ENCODE results near the gene HTR7. TPM values are rescaled to one million over a fixed set of nuclear protein-coding genes. Genes with fewer than 3 reads are reported as not detected.
A peak's percentile ranks its signal among the peaks of the same experiment; 100 is the strongest.

The HTR7 gene
- total RNA-seq, 1 experiment from 2014 or later = 34.3 TPM

DNA sequence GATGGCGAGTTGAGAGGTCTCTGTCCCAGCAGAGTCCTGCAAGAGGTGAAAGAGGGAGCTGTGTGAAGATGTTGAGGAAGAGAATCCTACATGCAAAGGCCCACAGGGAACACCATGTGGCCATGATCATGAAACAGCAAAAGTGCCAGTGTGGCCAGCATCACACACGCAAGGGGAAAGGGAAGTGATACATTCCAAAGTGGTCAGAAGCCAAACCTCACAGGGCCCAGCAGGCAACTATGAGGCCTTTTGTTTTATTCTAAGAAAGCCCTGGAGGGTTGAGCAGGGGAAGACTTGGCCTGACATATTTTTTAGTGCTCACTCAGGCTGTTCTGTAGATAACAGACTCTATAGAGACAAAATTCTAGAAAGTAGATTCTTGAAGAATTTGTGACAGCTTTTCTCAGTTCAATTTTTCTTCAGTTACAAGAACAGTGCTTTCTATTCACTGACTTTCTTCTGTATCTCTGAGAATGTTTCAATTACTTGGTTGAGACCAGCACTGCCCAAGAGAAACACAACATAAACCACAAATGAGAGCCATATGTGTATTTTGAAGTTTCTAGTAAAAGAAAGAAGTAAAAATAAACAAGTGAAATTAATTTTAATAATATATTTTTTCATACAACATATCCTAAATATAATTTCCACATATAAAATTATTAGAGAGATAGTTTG is 82.3 kb downstream of the HTR7 start:
- DNase-seq = no peak
- Histone ChIP-seq H3K36me3 (replicated peaks; ENCODE audit: control insufficient read depth, insufficient read depth, low read length) (no peaks in the 10 kb centered on the region), H3K27me3 (ENCODE audit: control insufficient read depth, insufficient read depth, low read length) (no peaks in the 10 kb centered on the region), H3K4me3 (ENCODE audit: insufficient read depth, low read depth, low read length) (no peak overlapping the region)

DNA sequence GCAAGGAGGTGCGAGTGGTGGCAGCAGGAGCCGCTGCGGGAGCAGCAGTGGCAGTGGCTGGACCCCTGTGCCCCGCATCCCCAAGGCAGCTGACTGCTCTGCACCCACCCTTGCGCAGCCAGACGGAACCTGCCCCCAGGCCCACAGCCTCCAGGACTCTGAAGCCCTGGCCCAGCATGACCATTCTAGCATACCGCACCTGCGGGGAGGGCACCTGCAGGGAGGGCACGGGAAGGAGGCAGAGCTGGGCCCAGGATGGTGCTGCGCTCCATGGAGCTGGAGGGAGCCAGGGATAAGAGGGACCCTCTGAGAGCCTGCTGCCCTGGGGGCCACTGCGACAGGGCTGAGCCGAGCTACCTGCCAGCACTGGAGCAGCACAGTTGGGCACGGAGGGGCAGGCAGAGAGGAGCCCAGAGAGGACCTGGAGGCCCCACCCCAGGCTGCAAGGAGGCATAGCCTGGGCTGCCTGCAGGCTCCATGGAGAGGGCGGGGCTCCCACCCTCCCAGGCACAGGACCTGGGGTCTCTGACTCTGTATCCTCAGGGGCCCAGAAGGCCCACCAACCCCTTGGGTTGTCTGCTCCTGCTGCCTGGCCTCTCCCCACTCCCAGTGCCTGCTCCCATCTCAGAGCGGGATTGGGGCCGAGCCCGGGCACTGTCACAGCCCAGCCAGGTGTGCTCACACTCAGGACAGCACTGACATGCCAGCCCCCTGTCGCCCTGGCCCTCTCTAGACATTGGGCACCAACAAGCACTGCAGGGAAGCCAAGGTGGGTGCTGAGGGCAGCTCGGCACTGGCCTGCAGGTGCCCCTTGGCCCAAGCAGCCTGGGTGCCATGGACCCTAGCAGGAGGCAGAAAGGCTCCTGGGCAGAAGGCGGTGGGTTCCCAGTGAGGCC is 87.6 kb downstream of the HTR7 start:
- Histone ChIP-seq H3K4me3 (ENCODE audit: insufficient read depth, low read depth, low read length) (no peak overlapping the region), H3K27me3 (ENCODE audit: control insufficient read depth, insufficient read depth, low read length) (no peaks in the 10 kb centered on the region), H3K36me3 (replicated peaks; ENCODE audit: control insufficient read depth, insufficient read depth, low read length) (no peaks in the 10 kb centered on the region)
- peak; percentile 46 for DNase-seq

DNA sequence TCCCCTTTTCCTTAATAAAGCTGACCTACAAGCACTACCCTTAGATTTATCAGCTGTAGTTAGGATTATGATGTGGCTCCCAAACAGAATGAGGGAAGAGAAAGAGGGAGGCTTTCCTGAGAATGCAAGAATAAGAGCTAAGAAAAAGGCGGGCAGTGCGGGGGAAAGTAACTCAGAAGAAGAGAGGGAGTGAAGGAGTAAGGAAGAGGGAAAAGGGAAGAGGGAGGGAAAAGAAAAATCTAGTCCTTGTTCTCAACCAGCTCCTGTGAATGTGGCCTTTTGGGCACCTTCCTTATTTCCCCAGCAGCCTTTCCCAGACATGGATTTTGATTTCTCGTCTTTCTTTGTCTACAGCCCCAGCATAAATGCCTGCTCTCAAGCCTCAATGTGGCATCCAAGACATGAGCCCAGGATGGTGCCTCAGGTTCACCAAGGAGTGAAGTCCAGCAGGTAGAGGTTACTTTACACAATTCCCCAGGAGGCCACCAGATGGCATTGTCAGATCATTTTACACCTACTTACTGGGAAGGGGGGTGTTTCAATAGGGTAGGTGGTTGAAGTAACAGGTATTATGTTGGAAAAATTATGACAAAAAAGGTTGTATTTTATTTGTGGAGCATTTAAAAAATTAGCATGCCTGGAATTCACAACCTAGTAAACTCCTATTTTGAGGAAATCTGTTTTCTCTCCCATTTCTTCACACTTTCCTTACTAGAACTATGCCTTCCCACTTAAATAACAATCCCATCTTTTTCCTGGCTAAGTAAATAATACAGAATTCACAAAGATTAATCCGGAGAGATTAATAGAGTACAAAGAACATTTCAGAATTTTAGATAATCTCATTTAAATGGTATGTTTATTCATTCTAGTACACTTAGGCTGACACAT is 106.5 kb downstream of the HTR7 start:
- Histone ChIP-seq H3K27me3 (ENCODE audit: control insufficient read depth, insufficient read depth, low read length) (no peaks in the 10 kb centered on the region), H3K36me3 (replicated peaks; ENCODE audit: control insufficient read depth, insufficient read depth, low read length) (no peaks in the 10 kb centered on the region), H3K4me3 (ENCODE audit: insufficient read depth, low read depth, low read length) (no peak overlapping the region)
- peak; percentile 59 for DNase-seq

DNA sequence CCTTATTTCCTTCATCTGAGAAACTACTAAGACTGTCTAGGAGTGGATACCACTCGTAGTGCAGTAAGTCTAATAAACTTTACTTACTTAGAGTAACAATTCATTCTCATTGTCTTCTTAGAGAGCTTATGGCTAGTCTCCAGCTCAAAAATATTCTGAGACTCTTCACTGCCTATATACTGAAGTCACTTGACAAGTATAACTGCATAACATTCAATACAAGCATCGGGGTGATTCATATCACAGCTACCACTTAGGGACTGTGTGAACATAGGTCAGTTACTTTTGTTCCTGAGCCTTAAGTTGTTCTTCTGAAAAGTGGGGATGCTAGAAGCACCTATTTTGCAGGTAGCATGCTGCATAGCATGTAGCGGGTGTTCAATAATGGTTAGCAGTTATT is 111.0 kb downstream of the HTR7 start:
- no peak overlapping the region for H3K4me3 ChIP-seq (ENCODE audit: insufficient read depth, low read depth, low read length)
- no peak for DNase-seq
- H3K27me3 ChIP-seq (ENCODE audit: control insufficient read depth, insufficient read depth, low read length) = no peaks in the 10 kb centered on the region
- no peaks in the 10 kb centered on the region for H3K36me3 ChIP-seq (replicated peaks; ENCODE audit: control insufficient read depth, insufficient read depth, low read length)

DNA sequence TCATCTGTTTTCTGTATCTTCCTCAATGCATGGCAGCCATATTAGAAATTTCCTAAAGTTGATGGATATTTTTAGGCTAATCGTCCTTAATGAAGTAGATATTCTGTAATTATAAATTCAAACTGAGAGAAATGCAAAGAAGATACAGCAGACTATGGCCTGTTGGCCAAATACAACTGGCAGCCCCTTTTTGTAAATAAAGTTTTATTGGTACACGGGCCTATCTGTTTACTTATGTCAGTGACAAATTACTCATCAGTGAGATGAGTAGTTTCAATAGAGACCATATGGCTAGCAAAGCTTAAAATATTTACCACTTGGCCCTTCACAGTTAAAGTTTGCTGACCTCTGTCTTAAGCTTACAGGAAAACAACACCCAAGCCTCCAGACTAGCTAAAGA is 112.3 kb downstream of the HTR7 start:
- DNase-seq = no peak
- H3K27me3 ChIP-seq (ENCODE audit: control insufficient read depth, insufficient read depth, low read length) = no peaks in the 10 kb centered on the region

DNA sequence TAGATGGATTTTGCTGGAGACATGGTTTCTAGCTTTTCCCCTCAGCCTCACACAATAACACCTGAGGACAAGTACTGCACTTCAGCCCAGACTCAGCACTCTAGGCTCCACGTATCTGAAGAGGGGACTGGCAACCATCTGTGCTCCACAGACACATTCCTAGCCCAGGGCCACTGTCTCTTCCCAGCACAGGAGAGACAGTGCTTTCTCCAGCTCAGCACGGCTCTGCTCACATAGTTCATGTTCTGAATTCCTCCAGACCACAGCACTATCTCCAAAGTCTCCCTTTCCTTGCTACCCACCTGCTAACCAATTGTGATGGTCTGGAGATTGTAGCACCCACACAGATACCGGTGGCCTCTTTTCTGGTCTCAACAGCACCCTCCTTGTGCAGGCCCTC is 114.5 kb downstream of the HTR7 start:
- Histone ChIP-seq H3K27me3 (ENCODE audit: control insufficient read depth, insufficient read depth, low read length) (no peaks in the 10 kb centered on the region), H3K36me3 (replicated peaks; ENCODE audit: control insufficient read depth, insufficient read depth, low read length) (no peaks in the 10 kb centered on the region), H3K4me3 (ENCODE audit: insufficient read depth, low read depth, low read length) (no peak overlapping the region)
- no peak for DNase-seq

More for the DNA sequence above, 112.3 kb downstream of the HTR7 start:
- Histone ChIP-seq H3K36me3 (replicated peaks; ENCODE audit: control insufficient read depth, insufficient read depth, low read length) (no peaks in the 10 kb centered on the region), H3K4me3 (ENCODE audit: insufficient read depth, low read depth, low read length) (no peak overlapping the region)

DNA sequence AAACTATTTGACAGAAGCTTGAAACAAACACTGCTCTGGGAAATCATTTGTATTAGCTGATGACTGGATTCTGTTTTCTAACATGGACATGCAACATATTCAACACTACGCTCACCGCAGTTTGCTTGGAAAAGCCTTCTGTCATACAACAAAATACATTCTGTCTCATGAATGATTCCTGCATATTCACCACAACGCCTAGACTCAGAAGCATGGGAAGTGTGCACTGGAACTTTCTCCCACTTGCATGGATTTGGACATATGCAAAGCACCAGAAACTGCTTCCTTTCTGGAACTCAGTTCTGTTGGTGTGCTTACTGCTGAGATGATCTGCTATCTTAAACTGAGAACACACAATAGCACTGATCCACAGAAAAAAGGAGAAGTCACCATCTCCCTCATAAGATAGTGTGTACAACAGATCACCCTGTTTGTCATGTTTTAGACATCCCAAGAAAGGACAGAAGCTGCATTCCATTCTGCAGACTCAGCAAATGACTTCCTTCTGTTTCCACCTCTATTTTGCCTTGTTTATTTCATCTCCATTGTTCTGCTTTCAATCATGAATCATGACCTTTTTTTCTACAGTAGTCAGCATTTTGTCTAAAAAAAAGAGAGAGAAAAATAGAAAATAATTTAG is 115.8 kb downstream of the HTR7 start:
- DNase-seq = no peak
- H3K27me3 ChIP-seq (ENCODE audit: control insufficient read depth, insufficient read depth, low read length) = no peaks in the 10 kb centered on the region
- no peak overlapping the region for H3K4me3 ChIP-seq (ENCODE audit: insufficient read depth, low read depth, low read length)
- no peaks in the 10 kb centered on the region for H3K36me3 ChIP-seq (replicated peaks; ENCODE audit: control insufficient read depth, insufficient read depth, low read length)

DNA sequence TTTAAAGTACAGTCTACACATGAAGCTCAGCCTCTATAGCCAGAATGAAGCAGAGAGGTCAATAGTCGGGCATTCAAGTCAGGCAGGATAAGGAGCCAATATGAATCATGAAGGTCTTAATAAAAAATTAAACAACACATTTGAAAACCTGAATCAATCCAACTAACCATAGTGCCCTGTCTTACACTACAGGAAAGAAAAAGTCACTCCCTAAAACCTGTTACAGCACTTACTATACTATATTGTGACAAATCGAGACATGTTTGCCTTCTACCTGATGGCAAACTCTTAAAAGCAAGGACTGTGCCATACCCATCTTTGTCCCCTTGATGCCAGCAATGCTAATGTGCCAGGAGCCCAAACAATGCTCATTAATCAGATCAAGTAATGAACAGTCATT is 117.6 kb downstream of the HTR7 start:
- no peaks in the 10 kb centered on the region for H3K36me3 ChIP-seq (replicated peaks; ENCODE audit: control insufficient read depth, insufficient read depth, low read length)
- H3K27me3 ChIP-seq (ENCODE audit: control insufficient read depth, insufficient read depth, low read length) = no peaks in the 10 kb centered on the region
- H3K4me3 ChIP-seq (ENCODE audit: insufficient read depth, low read depth, low read length) = no peak overlapping the region
- no peak for DNase-seq

DNA sequence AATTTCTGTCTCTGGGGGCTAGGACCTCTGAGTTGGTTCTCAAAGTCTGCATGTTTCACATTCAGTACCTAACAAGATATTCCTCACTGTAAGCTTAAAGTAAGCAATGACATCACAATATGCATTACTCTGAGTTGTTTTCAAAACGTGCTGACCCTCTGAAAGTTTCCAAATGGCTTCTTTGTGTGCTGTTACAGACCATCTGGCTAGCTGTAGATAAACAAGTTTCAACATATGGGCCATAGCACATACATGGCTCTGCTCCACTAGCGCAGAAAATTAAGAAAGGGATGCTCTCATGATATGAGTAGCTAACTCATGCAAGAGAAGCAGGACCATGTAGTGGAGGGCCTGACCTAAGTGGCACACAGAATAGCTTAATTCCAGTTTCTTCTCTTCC is 119.0 kb downstream of the HTR7 start:
- Histone ChIP-seq H3K36me3 (replicated peaks; ENCODE audit: control insufficient read depth, insufficient read depth, low read length) (no peaks in the 10 kb centered on the region), H3K27me3 (ENCODE audit: control insufficient read depth, insufficient read depth, low read length) (no peaks in the 10 kb centered on the region), H3K4me3 (ENCODE audit: insufficient read depth, low read depth, low read length) (no peak overlapping the region)
- DNase-seq = no peak

DNA sequence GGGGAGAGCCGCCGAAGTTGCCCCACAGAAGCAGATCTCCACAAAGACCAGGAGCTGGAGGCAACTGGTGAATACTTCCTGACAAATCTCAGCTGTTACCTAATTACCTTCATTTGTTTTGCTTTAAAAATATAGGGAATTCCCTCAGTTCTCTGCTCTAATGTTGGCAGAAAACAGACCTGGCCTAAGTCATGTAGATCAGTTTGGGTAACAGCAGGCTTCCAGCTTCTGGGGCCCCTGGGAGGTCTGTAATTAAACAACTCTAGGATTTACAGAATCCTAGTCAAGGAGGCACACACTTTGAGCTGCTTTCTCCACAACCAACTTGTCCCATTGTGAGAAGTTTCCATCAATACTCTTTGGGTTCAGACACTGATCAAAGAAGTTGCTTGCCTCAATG is 123.4 kb downstream of the HTR7 start:
- DNase-seq = no peak
- Histone ChIP-seq H3K36me3 (replicated peaks; ENCODE audit: control insufficient read depth, insufficient read depth, low read length) (no peaks in the 10 kb centered on the region), H3K27me3 (ENCODE audit: control insufficient read depth, insufficient read depth, low read length) (no peaks in the 10 kb centered on the region), H3K4me3 (ENCODE audit: insufficient read depth, low read depth, low read length) (no peak overlapping the region)

DNA sequence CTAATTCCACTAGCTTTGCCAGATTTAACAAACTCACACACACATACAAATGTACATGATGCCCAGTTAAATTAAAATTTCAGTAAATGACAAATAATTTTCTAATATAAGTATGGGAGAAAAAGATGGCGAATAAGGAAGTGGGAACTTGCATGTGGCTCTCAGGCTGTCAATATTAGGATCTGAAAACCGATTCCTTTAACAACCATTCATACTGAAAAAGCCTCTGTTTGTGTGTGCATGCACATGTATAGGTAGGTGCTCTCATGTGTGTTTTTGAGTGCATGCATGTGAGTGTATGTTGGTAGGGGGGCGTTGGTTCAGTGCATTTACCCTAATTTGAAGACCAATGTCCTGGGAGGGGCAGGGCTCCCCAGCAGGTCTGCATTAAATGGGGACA is 125.3 kb downstream of the HTR7 start:
- no peaks in the 10 kb centered on the region for H3K27me3 ChIP-seq (ENCODE audit: control insufficient read depth, insufficient read depth, low read length)
- no peaks in the 10 kb centered on the region for H3K36me3 ChIP-seq (replicated peaks; ENCODE audit: control insufficient read depth, insufficient read depth, low read length)
- DNase-seq = no peak
- H3K4me3 ChIP-seq (ENCODE audit: insufficient read depth, low read depth, low read length) = no peak overlapping the region

DNA sequence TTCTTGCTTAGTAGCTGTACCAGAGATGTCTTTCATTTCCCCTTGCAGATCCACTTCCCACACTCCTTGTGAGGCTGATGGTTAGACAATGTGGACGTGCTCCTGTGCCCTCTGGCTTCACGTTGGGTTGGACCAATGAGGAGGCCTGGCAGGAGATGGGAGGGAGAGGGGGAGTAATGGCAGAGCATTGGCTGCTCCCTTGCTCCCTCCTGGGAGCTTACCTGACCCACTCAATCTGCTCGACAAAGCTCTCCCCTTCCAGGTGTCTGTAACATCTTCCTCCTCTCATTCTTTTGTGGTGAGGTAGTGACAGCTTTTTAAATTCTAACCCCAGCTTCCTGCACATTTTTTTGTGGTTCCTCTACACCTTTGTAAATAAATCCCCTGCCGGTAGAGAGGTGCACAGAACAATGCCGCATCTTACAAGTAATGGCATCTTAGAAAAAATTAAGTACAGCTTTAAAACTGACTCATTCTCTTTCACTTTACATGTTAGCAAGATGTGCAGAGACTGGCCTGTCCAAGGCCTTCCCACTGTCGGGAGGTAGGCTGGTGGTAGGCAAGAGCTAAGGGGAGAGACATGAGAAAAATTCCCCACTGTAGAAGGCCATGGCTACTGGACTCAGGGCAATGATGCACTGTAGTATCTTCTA is 134.3 kb downstream of the HTR7 start:
- Histone ChIP-seq H3K4me3 (ENCODE audit: insufficient read depth, low read depth, low read length) (no peak overlapping the region), H3K36me3 (replicated peaks; ENCODE audit: control insufficient read depth, insufficient read depth, low read length) (no peaks in the 10 kb centered on the region), H3K27me3 (ENCODE audit: control insufficient read depth, insufficient read depth, low read length) (no peaks in the 10 kb centered on the region)
- DNase-seq = no peak

DNA sequence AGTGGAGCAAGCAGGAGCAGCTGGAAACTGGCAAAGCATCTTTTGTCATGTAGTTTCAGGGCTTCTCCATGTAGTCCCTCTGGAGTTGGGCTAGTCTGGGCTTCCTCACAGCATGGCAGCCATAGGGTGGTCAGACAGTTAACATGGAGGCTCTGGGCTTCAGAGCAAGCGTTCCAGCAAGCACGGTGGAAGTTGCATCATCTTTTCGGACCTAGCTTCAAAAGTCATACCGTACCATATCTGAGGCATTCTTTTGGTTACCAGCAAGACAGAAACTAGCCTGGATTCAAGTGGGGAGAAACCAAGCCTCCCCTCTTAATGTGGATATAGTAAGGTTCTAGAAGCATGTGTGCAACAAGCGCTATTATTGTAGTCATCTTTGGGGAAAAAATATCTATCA is 135.0 kb downstream of the HTR7 start:
- Histone ChIP-seq H3K4me3 (ENCODE audit: insufficient read depth, low read depth, low read length) (no peak overlapping the region), H3K36me3 (replicated peaks; ENCODE audit: control insufficient read depth, insufficient read depth, low read length) (no peaks in the 10 kb centered on the region), H3K27me3 (ENCODE audit: control insufficient read depth, insufficient read depth, low read length) (no peaks in the 10 kb centered on the region)
- no peak for DNase-seq

DNA sequence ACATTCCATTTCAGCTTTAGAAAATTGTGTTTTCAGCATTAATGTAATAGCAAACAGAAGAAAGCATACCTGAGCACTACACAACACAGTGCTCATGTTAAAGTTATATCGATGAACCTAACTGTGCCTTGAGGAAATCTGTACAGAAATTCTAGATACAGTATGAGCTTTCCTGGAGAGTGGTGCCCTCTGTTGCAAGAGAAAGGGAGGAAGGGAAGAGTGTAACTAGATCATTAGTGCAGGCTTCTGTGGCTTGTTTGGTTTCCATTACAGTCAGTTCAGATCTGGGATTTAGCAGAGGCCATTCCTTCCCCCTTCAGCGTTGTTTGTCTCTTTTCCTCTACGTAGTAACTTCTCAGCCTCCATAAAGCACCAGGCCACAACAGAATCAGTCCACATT is 139.7 kb downstream of the HTR7 start:
- no peak for DNase-seq
- no peaks in the 10 kb centered on the region for H3K27me3 ChIP-seq (ENCODE audit: control insufficient read depth, insufficient read depth, low read length)
- no peak overlapping the region for H3K4me3 ChIP-seq (ENCODE audit: insufficient read depth, low read depth, low read length)
- no peaks in the 10 kb centered on the region for H3K36me3 ChIP-seq (replicated peaks; ENCODE audit: control insufficient read depth, insufficient read depth, low read length)
